Sigmoid colon (tissue), 4 donors: ENCODE results near the gene COPA.

ENCODE experiments used
- CTCF ChIP-seq, 4 experiments: fragments of 450-650 bp in 3 of 4; fragments of 200-600 bp in 1 of 4; IDR thresholded peaks; one replicate each; pipeline ENCODE4 v1.5.1; 2016 to 2019; ENCODE audit warnings: antibody characterized with exemption in 4 of 4, mild to moderate bottlenecking in 3 of 4, moderate library complexity in 2 of 4
- EP300 ChIP-seq, 4 donors: sonication (generic); formaldehyde crosslinking; IDR thresholded peaks; one replicate each; pipeline ENCODE4 v1.6.1; 2017; ENCODE audit warnings: antibody characterized with exemption in 4 of 4
- POLR2A ChIP-seq, 2 donors: fragments of 450-650 bp; IDR thresholded peaks; one replicate each; pipeline ENCODE4 v1.6.1; 2016; ENCODE audit warnings: antibody characterized with exemption in 2 of 2, mild to moderate bottlenecking in 2 of 2, moderate library complexity in 2 of 2
- POLR2AphosphoS5 ChIP-seq, 4 donors: sonication (generic); formaldehyde crosslinking; IDR thresholded peaks; one replicate each; pipeline ENCODE4 v1.6.1; 2017; ENCODE audit warnings: antibody characterized with exemption in 4 of 4

- no peak for TF ChIP-seq CTCF (IDR thresholded peaks at IDR 0.05)
- TF ChIP-seq EP300 (IDR thresholded peaks at IDR 0.05) = no peak
- TF ChIP-seq POLR2AphosphoS5 (IDR thresholded peaks at IDR 0.05) = no peak
- TF ChIP-seq POLR2A (IDR thresholded peaks at IDR 0.05) = no peak
These were observed 14.4 kb upstream of the COPA start for GRCh38 chr1:160357286-160358002.
